Activated CD8-positive, alpha-beta T cell treated with anti-CD3 and anti-CD28 coated beads for 36 hours (primary cell): ENCODE measurements around the gene WFDC12. TPM values are rescaled to one million over a fixed set of nuclear protein-coding genes. Genes with fewer than 3 reads are reported as not detected.

Source experiments
- ATAC-seq: fragments of 200-7000 bp; cut with Tn5 transposase; one replicate; pipeline ENCODE4 v1.10.0; 2021; ENCODE audit warnings: mild to moderate bottlenecking, moderate library complexity
- CTCF ChIA-PET: fragments of 350-600 bp; sonication (Branson Sonifier 250); formaldehyde crosslinking; loops from one replicate; lab custom pipeline; 2021; ENCODE audit warnings: antibody characterized with exemption; lab: Charles Lee
- POLR2A ChIA-PET: fragments of 350-600 bp; sonication (Branson Sonifier 250); formaldehyde crosslinking; loops from one replicate; lab custom pipeline; 2021; ENCODE audit warnings: antibody characterized with exemption; lab: Charles Lee
- DNase-seq: peaks from one replicate; pipeline ENCODE4 v3.0.0-alpha.2; 2020
- H3K27ac Mint-ChIP-seq: one replicate; pipeline ENCODE4 v1.8.0; 2021; ENCODE audit warnings: mild to moderate bottlenecking, mixed read lengths
- H3K27me3 Mint-ChIP-seq: one replicate; pipeline ENCODE4 v1.8.0; 2021; ENCODE audit warnings: mixed read lengths
- H3K36me3 Mint-ChIP-seq: one replicate; pipeline ENCODE4 v1.8.0; 2021; ENCODE audit warnings: low read depth, mixed read lengths
- H3K4me1 Mint-ChIP-seq: one replicate; pipeline ENCODE4 v1.8.0; 2021; ENCODE audit warnings: low read depth, mixed read lengths
- H3K4me3 Mint-ChIP-seq: one replicate; pipeline ENCODE4 v1.8.0; 2021; ENCODE audit warnings: mild to moderate bottlenecking, moderate library complexity, mixed read lengths
- H3K9me3 Mint-ChIP-seq: one replicate; pipeline ENCODE4 v1.8.0; 2021; ENCODE audit warnings: mixed read lengths
- CTCF ChIP-seq: fragments of 200-600 bp; IDR thresholded peaks from one replicate; pipeline ENCODE4 v1.8.0; 2022; ENCODE audit warnings: antibody characterized with exemption, mild to moderate bottlenecking
- intact Hi-C: fragments of 100-400 bp; cut with micrococcal nuclease; formaldehyde crosslinking; loops from one replicate; pipeline ENCODE4 v1.10.0; 2022
- total RNA-seq, 2 experiments: library from RNA; stranded (reverse); gene quantifications; one replicate each; pipeline ENCODE4 v1.2.3, GENCODE V29; 2021

WFDC12 gene
- total RNA-seq, 2 experiments from 2014 or later: not detected

GRCh38 chr20:45136911-45137310 lies 12.6 kb upstream of the WFDC12 start:
- intact Hi-C loops: loop anchor here (5.0 kb wide), 1 partner anchor 155 kb away; no protein-coding TSS in a partner anchor
- Mint-ChIP-seq H3K27me3 (peaks cover 8% of the 10 kb centered on the region), H3K4me3 (no peak overlapping the region), H3K36me3 (no peaks in the 10 kb centered on the region), H3K9me3 (no peaks in the 10 kb centered on the region), H3K4me1 (no peaks in the 10 kb centered on the region), H3K27ac (no peak overlapping the region)
- POLR2A ChIA-PET: no interaction called here
- no peak for ATAC-seq
- CTCF ChIA-PET: interaction anchor here (0.7 kb wide), 1 partner anchor 17 kb away, joined by 4 read pairs; no protein-coding TSS in a partner anchor
- no peak for DNase-seq
- TF ChIP-seq CTCF: no peak

GRCh38 chr20:45128099-45128498 lies 3.8 kb upstream of the WFDC12 start:
- POLR2A ChIA-PET: no interaction called here
- H3K36me3 Mint-ChIP-seq: no peaks in the 10 kb centered on the region
- no peak overlapping the region for H3K4me3 Mint-ChIP-seq
- CTCF ChIA-PET: interaction anchor here (1.2 to 1.6 kb wide), 2 partner anchors 10 to 17 kb away, joined by 3 to 6 read pairs; no protein-coding TSS in a partner anchor
- H3K9me3 Mint-ChIP-seq: no peaks in the 10 kb centered on the region
- H3K4me1 Mint-ChIP-seq: no peaks in the 10 kb centered on the region
- peaks cover 23% of the 10 kb centered on the region for H3K27me3 Mint-ChIP-seq
- no peak overlapping the region for H3K27ac Mint-ChIP-seq
- intact Hi-C loops: no loop called here
- ATAC-seq: no peak
- no peak for DNase-seq
- TF ChIP-seq CTCF: no peak

GRCh38 chr20:45121388-45121787 lies 2.9 kb downstream of the WFDC12 start:
- no peak for TF ChIP-seq CTCF
- Mint-ChIP-seq H3K9me3 (no peaks in the 10 kb centered on the region), H3K4me1 (peaks cover 2% of the 10 kb centered on the region), H3K27me3 (peaks cover 16% of the 10 kb centered on the region), H3K36me3 (no peaks in the 10 kb centered on the region), H3K4me3 (no peak overlapping the region), H3K27ac (no peak overlapping the region)
- ATAC-seq (no peak), DNase-seq (no peak)
- intact Hi-C loops: no loop called here
- ChIA-PET POLR2A (no interaction called here), CTCF (interaction anchor here (1.3 to 2.6 kb wide), 6 partner anchors 10 to 329 kb away, joined by 3 to 12 read pairs (median 6); no protein-coding TSS in a partner anchor)

GRCh38 chr20:45119556-45120266 lies 4.6 kb downstream of the WFDC12 start:
- POLR2A ChIA-PET: no interaction called here
- Mint-ChIP-seq H3K27ac (no peak overlapping the region), H3K36me3 (no peaks in the 10 kb centered on the region), H3K27me3 (peaks cover 14% of the 10 kb centered on the region), H3K4me3 (no peak overlapping the region), H3K4me1 (peaks cover 12% of the 10 kb centered on the region), H3K9me3 (no peaks in the 10 kb centered on the region)
- ATAC-seq (no peak), DNase-seq (no peak)
- intact Hi-C loops: no loop called here
- CTCF ChIA-PET: interaction anchor here (0.9 to 1.8 kb wide), 3 partner anchors 17 to 171 kb away, joined by 3 to 8 read pairs (median 4); no protein-coding TSS in a partner anchor
- TF ChIP-seq CTCF: no peak

- ChIA-PET POLR2A (interaction anchor here (0.7 to 1.0 kb wide), 3 partner anchors 25 to 402 kb away, joined by 3 read pairs; no protein-coding TSS in a partner anchor), CTCF (interaction anchor here (1.0 to 2.1 kb wide), 2 partner anchors 21 to 235 kb away, joined by 4 to 8 read pairs; no protein-coding TSS in a partner anchor)
- no peak overlapping the region for H3K4me3 Mint-ChIP-seq
- H3K4me1 Mint-ChIP-seq: peaks cover 17% of the 10 kb centered on the region
- no peak for DNase-seq
- H3K27ac Mint-ChIP-seq: no peak overlapping the region
- no peaks in the 10 kb centered on the region for H3K9me3 Mint-ChIP-seq
- H3K36me3 Mint-ChIP-seq: no peaks in the 10 kb centered on the region
- ATAC-seq: no peak
- no peak for TF ChIP-seq CTCF
- intact Hi-C loops: no loop called here
- H3K27me3 Mint-ChIP-seq: peaks cover 12% of the 10 kb centered on the region
These were observed 6.2 kb downstream of the WFDC12 start for GRCh38 chr20:45118028-45118427.
